CD4-positive, alpha-beta T cell treated with Interleukin-2 at 100 ng/mL for 4 hours (primary cell): ENCODE results near the gene ARHGAP29.
"Not testable (repeated sequence)": the region's sequence is repeated elsewhere in the genome, so short reads cannot be mapped to it uniquely, and the experiment has no call there.

Source experiments
- DNase-seq: peaks from one replicate; pipeline ENCODE4 v3.0.0-alpha.2; 2020; ENCODE audit warnings: low spot score

Gene ARHGAP29

GRCh38 chr1:94178901-94179300 is 58.5 kb downstream of the ARHGAP29 start:
- DNase-seq, result no peak

GRCh38 chr1:94169126-94169525 is 68.3 kb downstream of the ARHGAP29 start:
- no peak for DNase-seq

GRCh38 chr1:94165843-94166242 is 71.5 kb downstream of the ARHGAP29 start:
- DNase-seq, result no peak

- DNase-seq, result not testable (repeated sequence)
These were observed 72.5 kb downstream of the ARHGAP29 start for GRCh38 chr1:94164885-94165284.

GRCh38 chr1:94164121-94164520 is 73.3 kb downstream of the ARHGAP29 start:
- DNase-seq, result not testable (repeated sequence)

- not testable (repeated sequence) for DNase-seq
These were observed 74.1 kb downstream of the ARHGAP29 start for GRCh38 chr1:94163249-94163648.

- no peak for DNase-seq
These were observed 76.6 kb downstream of the ARHGAP29 start for GRCh38 chr1:94160811-94161210.

- no peak for DNase-seq
These were observed 81.2 kb downstream of the ARHGAP29 start for GRCh38 chr1:94156096-94156625.

GRCh38 chr1:94154989-94155388 is 82.4 kb downstream of the ARHGAP29 start:
- DNase-seq, result no peak

- DNase-seq, result no peak
These were observed 84.3 kb downstream of the ARHGAP29 start for GRCh38 chr1:94153133-94153532.

GRCh38 chr1:94149166-94149565 is 88.2 kb downstream of the ARHGAP29 start:
- DNase-seq, result not testable (repeated sequence)

GRCh38 chr1:94146273-94146672 is 91.1 kb downstream of the ARHGAP29 start:
- no peak for DNase-seq

- no peak for DNase-seq
These were observed 92.5 kb downstream of the ARHGAP29 start for GRCh38 chr1:94144836-94145235.

- DNase-seq, result no peak
These were observed 93.6 kb downstream of the ARHGAP29 start for GRCh38 chr1:94143809-94144176.

- DNase-seq, result no peak
These were observed 94.1 kb downstream of the ARHGAP29 start for GRCh38 chr1:94143173-94143808.

GRCh38 chr1:94142583-94142982 is 94.8 kb downstream of the ARHGAP29 start:
- no peak for DNase-seq

- DNase-seq, result no peak
These were observed 95.4 kb downstream of the ARHGAP29 start for GRCh38 chr1:94142022-94142421.

GRCh38 chr1:94132111-94132510 is 105.3 kb downstream of the ARHGAP29 start:
- no peak for DNase-seq

GRCh38 chr1:94130851-94131595 is 106.4 kb downstream of the ARHGAP29 start:
- DNase-seq, result no peak

- DNase-seq, result no peak
These were observed 110.7 kb downstream of the ARHGAP29 start for GRCh38 chr1:94126651-94127050.

- no peak for DNase-seq
These were observed 111.6 kb downstream of the ARHGAP29 start for GRCh38 chr1:94125551-94126514.

GRCh38 chr1:94124538-94124937 is 112.8 kb downstream of the ARHGAP29 start:
- no peak for DNase-seq
